A673 (cell line): ENCODE data around the gene AKIP1.
"Not testable (repeated sequence)": the region's sequence is repeated elsewhere in the genome, so short reads cannot be mapped to it uniquely, and the experiment has no call there.

Source experiments
- CTCF ChIP-seq: fragments of 300-800, 200-600 bp; sonication (generic); conservative IDR thresholded peaks from 2 replicates; pipeline ENCODE4 v1.5.1; 2017; ENCODE audit warnings: low read depth, mild to moderate bottlenecking, antibody characterized with exemption, low read length, moderate library complexity, mixed read lengths
- EZH2 ChIP-seq: fragments of 200-600 bp; sonication (generic); IDR thresholded peaks from 2 replicates; pipeline ENCODE4 v1.6.1; 2017; ENCODE audit warnings: borderline replicate concordance, low read depth, mild to moderate bottlenecking, mixed read lengths, antibody characterized with exemption, low read length; ENCODE audit not compliant: poor library complexity, severe bottlenecking

- TF ChIP-seq CTCF, EZH2: not testable (repeated sequence)
These were observed 29.4 kb upstream of the AKIP1 start for GRCh38 chr11:8881585-8881984.
